Measurements from ENCODE around the gene IL36RN.

DNA sequence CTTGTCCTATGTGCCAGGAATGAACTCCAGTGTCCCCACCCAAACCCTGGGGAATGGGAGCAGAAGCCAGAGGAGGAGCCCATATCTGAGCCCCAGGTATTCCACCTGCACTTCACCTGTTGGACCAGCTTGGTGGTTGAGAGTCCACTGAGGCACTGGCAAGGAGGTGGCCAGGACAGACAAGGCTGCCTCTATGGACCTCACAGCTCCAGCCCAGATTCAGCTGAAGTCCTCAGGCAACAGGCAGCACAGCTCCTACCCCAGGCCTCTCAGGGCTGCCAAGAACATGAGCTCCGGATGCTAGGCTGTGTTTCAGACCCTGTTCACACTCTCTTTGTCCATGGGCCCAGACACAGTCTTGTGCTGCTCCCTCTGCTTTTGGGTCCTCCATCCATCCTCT lies 5.9 kb downstream of the IL36RN start:
- TF ChIP-seq, protein P1, sequence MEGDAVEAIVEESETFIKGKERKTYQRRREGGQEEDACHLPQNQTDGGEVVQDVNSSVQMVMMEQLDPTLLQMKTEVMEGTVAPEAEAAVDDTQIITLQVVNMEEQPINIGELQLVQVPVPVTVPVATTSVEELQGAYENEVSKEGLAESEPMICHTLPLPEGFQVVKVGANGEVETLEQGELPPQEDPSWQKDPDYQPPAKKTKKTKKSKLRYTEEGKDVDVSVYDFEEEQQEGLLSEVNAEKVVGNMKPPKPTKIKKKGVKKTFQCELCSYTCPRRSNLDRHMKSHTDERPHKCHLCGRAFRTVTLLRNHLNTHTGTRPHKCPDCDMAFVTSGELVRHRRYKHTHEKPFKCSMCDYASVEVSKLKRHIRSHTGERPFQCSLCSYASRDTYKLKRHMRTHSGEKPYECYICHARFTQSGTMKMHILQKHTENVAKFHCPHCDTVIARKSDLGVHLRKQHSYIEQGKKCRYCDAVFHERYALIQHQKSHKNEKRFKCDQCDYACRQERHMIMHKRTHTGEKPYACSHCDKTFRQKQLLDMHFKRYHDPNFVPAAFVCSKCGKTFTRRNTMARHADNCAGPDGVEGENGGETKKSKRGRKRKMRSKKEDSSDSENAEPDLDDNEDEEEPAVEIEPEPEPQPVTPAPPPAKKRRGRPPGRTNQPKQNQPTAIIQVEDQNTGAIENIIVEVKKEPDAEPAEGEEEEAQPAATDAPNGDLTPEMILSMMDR (IDR thresholded peaks at IDR 0.05) = no peak
- TF ChIP-seq POLR2A (IDR thresholded peaks at IDR 0.05) = no peak

All from heart left ventricle (tissue), 13 donors.